GM12878 (cell line): ENCODE measurements around the gene NTM. TPM values are rescaled to one million over a fixed set of nuclear protein-coding genes. Genes with fewer than 3 reads are reported as not detected.

Source experiments
- ATAC-seq: fragments of 200-7000 bp; cut with Tn5 transposase; 3 replicates; pipeline ENCODE4 v1.9.1; 2020; ENCODE audit warnings: mild to moderate bottlenecking, moderate library complexity
- BruUV-seq: library from RNA; stranded (reverse); fragments of 400-500 nt; replicated peaks from 2 replicates; lab custom pipeline; 2021; lab: Mats Ljungman, UMichigan
- CTCF ChIA-PET: fragments of 300-600 bp; sonication (Branson Sonifier 250); formaldehyde crosslinking; extraction: SDS; loops from one replicate; lab custom pipeline; 2021; ENCODE audit warnings: inconsistent platforms; lab: Yijun Ruan, JAX
- POLR2A ChIA-PET: fragments of 350-600 bp; formaldehyde crosslinking; extraction: SDS; loops from one replicate; lab custom pipeline; 2021; ENCODE audit warnings: inconsistent platforms; lab: Charles Lee
- RAD21 ChIA-PET: fragments of 300-600 bp; sonication (Branson Sonifier 250); formaldehyde crosslinking; loops from one replicate; lab custom pipeline; 2023; ENCODE audit warnings: antibody characterized with exemption; ENCODE audit not compliant: unreplicated experiment; lab: Charles Lee
- SMC1A ChIA-PET: fragments of 300-600 bp; sonication (Branson Sonifier 250); formaldehyde crosslinking; loops from one replicate; lab custom pipeline; 2023; ENCODE audit not compliant: unreplicated experiment, uncharacterized antibody; lab: Charles Lee
- DNase-seq: peaks from one replicate; pipeline ENCODE4 v3.0.0-alpha.2; 2011; ENCODE audit warnings: low read depth, low spot score
- FAIRE-seq: peaks from 3 replicates; lab custom pipeline; 2011; peaks lifted over from hg19 to GRCh38; lab: Jason Lieb, UNC
- H2AFZ ChIP-seq: 2 replicates; pipeline ENCODE4 v1.6.0; 2011; ENCODE audit warnings: low read depth, low read length, control low read depth; ENCODE audit not compliant: control insufficient read depth
- H3K27ac ChIP-seq: 2 replicates; pipeline ENCODE4 v1.5.1; 2011; ENCODE audit warnings: control low read depth; ENCODE audit not compliant: control insufficient read depth, insufficient read depth
- H3K27me3 ChIP-seq, 2 experiments: replicated peaks in 1 of 2; 2 replicates each; pipeline versions ENCODE4 v1.6.0 to v1.6.1; 2011; ENCODE audit warnings: low read length in 1 of 2; ENCODE audit not compliant: control insufficient read depth in 2 of 2, insufficient read depth in 2 of 2
- H3K36me3 ChIP-seq, 2 experiments: 2 replicates each; pipeline ENCODE4 v1.5.1; 2011; ENCODE audit warnings: low read length in 1 of 2; ENCODE audit not compliant: control insufficient read depth in 2 of 2, insufficient read depth in 2 of 2
- H3K4me1 ChIP-seq: 2 replicates; pipeline ENCODE4 v1.6.1; 2011; ENCODE audit warnings: mild to moderate bottlenecking, low read length, moderate library complexity, mixed read lengths; ENCODE audit not compliant: control insufficient read depth, insufficient read depth
- H3K4me2 ChIP-seq: 2 replicates; pipeline ENCODE4 v1.6.0; 2011; ENCODE audit warnings: control low read depth; ENCODE audit not compliant: control insufficient read depth, insufficient read depth
- H3K4me3 ChIP-seq: fragments of 200-600 bp; sonication (generic); 2 replicates; pipeline ENCODE4 v1.5.1; 2016
- H3K79me2 ChIP-seq: 2 replicates; pipeline ENCODE4 v1.6.0; 2011; ENCODE audit warnings: low read length; ENCODE audit not compliant: control insufficient read depth, insufficient read depth
- H3K9ac ChIP-seq: 2 replicates; pipeline ENCODE4 v1.8.0; 2011; ENCODE audit warnings: low read length, control low read depth, mixed read lengths; ENCODE audit not compliant: control insufficient read depth, insufficient read depth
- H3K9me3 ChIP-seq: replicated peaks from 3 replicates; pipeline ENCODE4 v1.5.1; 2011; ENCODE audit warnings: mild to moderate bottlenecking, low read length; ENCODE audit not compliant: control insufficient read depth, insufficient read depth
- H4K20me1 ChIP-seq: 2 replicates; pipeline ENCODE4 v1.6.0; 2011; ENCODE audit not compliant: control insufficient read depth, insufficient read depth
- MTA3 ChIP-seq: IDR thresholded peaks from 2 replicates; pipeline ENCODE4 v1.6.1; 2012; ENCODE audit warnings: low read length, inconsistent platforms, borderline replicate concordance
- POLR2AphosphoS2 ChIP-seq: IDR thresholded peaks from 2 replicates; pipeline ENCODE4 v1.6.1; 2011; ENCODE audit warnings: low read depth, mild to moderate bottlenecking, low read length, improper control_type of control experiment, moderate library complexity
- RBBP5 ChIP-seq: fragments of 200-600 bp; sonication (generic); conservative IDR thresholded peaks from 2 replicates; pipeline ENCODE4 v1.6.1; 2016
- YY1 ChIP-seq: IDR thresholded peaks from 2 replicates; pipeline ENCODE4 v1.6.1; 2011; ENCODE audit warnings: low read depth, mild to moderate bottlenecking, low read length
- ZBED1 ChIP-seq: IDR thresholded peaks from 2 replicates; pipeline ENCODE4 v1.6.1; 2016; ENCODE audit warnings: borderline replicate concordance
- ZNF217 ChIP-seq: fragments of 450-650 bp; IDR thresholded peaks from 2 replicates; pipeline ENCODE4 v1.6.1; 2017; ENCODE audit warnings: antibody characterized with exemption, mild to moderate bottlenecking
- ZZZ3 ChIP-seq: IDR thresholded peaks from 2 replicates; pipeline ENCODE4 v1.6.1; 2011; ENCODE audit warnings: low read depth; ENCODE audit not compliant: control insufficient read depth, insufficient read length
- WGBS: methylation state at CpG from one replicate; pipeline ENCODE4 v1.1.6; 2016; ENCODE audit warnings: low lambda C conversion rate; ENCODE audit not compliant: insufficient replicate concordance, insufficient coverage; ENCODE audit errors: missing lambda C conversion rate; 5-methylcytosine and 5-hydroxymethylcytosine counted together
- in situ Hi-C: fragments of 300-500 bp; cut with MboI; formaldehyde crosslinking; loops from 9 replicates; pipeline ENCODE4 v1.14.3; 2018; ENCODE audit warnings: mixed read lengths
- intact Hi-C: fragments of 100-400 bp; cut with micrococcal nuclease; formaldehyde crosslinking; loops from one replicate; pipeline ENCODE4 v1.14.2; 2022; ENCODE audit not compliant: unreplicated experiment
- polyA plus RNA-seq, 11 experiments: library from polyadenylated mRNA; depleted of rRNA in 4 of 11; unstranded in 6 of 11; stranded (reverse) in 5 of 11; fragments of >200 nt; fragmentation: Nextera tagmentation in 4 of 11; fragmentation: Illumina TruSeq in 1 of 11; extraction: Ambion mirVana in 4 of 11; extraction: Trizol in 1 of 11; gene quantifications; 1 replicate in 1 of 11; 2 replicates in 10 of 11; pipeline versions ENCODE4 v1.2.1 to v1.2.3, GENCODE V29; 2011 to 2016; ENCODE audit warnings: inconsistent platforms in 2 of 11, missing spikeins in 2 of 11, low read depth in 1 of 11
- total RNA-seq, 4 experiments: library from RNA; depleted of rRNA in 3 of 4; stranded (reverse); fragments of >200 nt in 3 of 4; fragmentation: Illumina TruSeq in 1 of 4; extraction: Trizol in 1 of 4; gene quantifications; 2 replicates each; pipeline versions ENCODE4 v1.2.1 to v1.2.3, GENCODE V29; 2013 to 2021
- TF ChIP-seq, protein P1 (sequence below): IDR thresholded peaks from 2 replicates; pipeline ENCODE4 v1.6.1; 2012; ENCODE audit warnings: low read depth, low read length, improper control_type of control experiment
- TF ChIP-seq, protein P2 (sequence below): fragments of 150-350 bp; IDR thresholded peaks from 2 replicates; pipeline ENCODE4 v1.6.1; 2014; ENCODE audit warnings: mild to moderate bottlenecking, low read depth, low read length
- TF ChIP-seq, protein P3 (sequence below): IDR thresholded peaks from 2 replicates; pipeline ENCODE4 v1.6.1; 2011; ENCODE audit warnings: low read depth, mild to moderate bottlenecking, low read length, moderate library complexity, borderline replicate concordance; ENCODE audit errors: extremely low read depth

The NTM gene
- total and polyA plus RNA-seq, 10 of the 15 experiments (the other 5 are each of a cell fraction or from before 2014, with no cell fraction given): not detected

- H3K4me1 ChIP-seq: no peaks in the 10 kb centered on the region
- no peaks in the 10 kb centered on the region for H3K36me3 ChIP-seq
- H3K9me3 ChIP-seq: no peaks in the 10 kb centered on the region
- in situ Hi-C loops (no loop called here), intact Hi-C loops (no loop called here)
- TF ChIP-seq ZZZ3 (no peak), YY1 (no peak), RBBP5 (no peak), ZBED1 (no peak), ZNF217 (no peak), POLR2AphosphoS2 (no peak), MTA3 (no peak)
- TF ChIP-seq, protein P1, sequence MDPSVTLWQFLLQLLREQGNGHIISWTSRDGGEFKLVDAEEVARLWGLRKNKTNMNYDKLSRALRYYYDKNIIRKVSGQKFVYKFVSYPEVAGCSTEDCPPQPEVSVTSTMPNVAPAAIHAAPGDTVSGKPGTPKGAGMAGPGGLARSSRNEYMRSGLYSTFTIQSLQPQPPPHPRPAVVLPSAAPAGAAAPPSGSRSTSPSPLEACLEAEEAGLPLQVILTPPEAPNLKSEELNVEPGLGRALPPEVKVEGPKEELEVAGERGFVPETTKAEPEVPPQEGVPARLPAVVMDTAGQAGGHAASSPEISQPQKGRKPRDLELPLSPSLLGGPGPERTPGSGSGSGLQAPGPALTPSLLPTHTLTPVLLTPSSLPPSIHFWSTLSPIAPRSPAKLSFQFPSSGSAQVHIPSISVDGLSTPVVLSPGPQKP: no peak
- TF ChIP-seq, protein P2, sequence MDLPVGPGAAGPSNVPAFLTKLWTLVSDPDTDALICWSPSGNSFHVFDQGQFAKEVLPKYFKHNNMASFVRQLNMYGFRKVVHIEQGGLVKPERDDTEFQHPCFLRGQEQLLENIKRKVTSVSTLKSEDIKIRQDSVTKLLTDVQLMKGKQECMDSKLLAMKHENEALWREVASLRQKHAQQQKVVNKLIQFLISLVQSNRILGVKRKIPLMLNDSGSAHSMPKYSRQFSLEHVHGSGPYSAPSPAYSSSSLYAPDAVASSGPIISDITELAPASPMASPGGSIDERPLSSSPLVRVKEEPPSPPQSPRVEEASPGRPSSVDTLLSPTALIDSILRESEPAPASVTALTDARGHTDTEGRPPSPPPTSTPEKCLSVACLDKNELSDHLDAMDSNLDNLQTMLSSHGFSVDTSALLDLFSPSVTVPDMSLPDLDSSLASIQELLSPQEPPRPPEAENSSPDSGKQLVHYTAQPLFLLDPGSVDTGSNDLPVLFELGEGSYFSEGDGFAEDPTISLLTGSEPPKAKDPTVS: no peak
- TF ChIP-seq, protein P3, sequence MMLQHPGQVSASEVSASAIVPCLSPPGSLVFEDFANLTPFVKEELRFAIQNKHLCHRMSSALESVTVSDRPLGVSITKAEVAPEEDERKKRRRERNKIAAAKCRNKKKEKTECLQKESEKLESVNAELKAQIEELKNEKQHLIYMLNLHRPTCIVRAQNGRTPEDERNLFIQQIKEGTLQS: no peak
- no peak overlapping the region for H2AFZ ChIP-seq
- WGBS: 0% methylated on average over 1 of the region's 1 CpG
- H3K27ac ChIP-seq: no peak overlapping the region
- no peak for ATAC-seq
- ChIA-PET RAD21 (no interaction called here), SMC1A (interaction anchor here (1.4 kb wide), 1 partner anchor 22 kb away, joined by 4 read pairs; no protein-coding TSS in a partner anchor), CTCF (interaction anchor here (1.1 kb wide), 1 partner anchor 11 kb away, joined by 3 read pairs; no protein-coding TSS in a partner anchor), POLR2A (no interaction called here)
- no peaks in the 10 kb centered on the region for H3K79me2 ChIP-seq
- H4K20me1 ChIP-seq: no peaks in the 10 kb centered on the region
- no peak for FAIRE-seq
- H3K9ac ChIP-seq: no peak overlapping the region
- no peak overlapping the region for H3K4me2 ChIP-seq
- peaks cover 3% of the 10 kb centered on the region in 2 experiments; a peak in 3 of 4 replicates for H3K27me3 ChIP-seq
- no peak for DNase-seq
- no peak overlapping the region for H3K4me3 ChIP-seq
- BruUV-seq: no TSS peak
Measured at GRCh38 chr11:132054822-132055221, 684.4 kb downstream of the NTM start.
